ENCODE data around the gene NFE2L1.
A peak's percentile ranks its signal among the peaks of the same experiment; 100 is the strongest.
"Not testable (repeated sequence)": the region's sequence is repeated elsewhere in the genome, so short reads cannot be mapped to it uniquely, and the experiment has no call there.

Gene NFE2L1

DNA sequence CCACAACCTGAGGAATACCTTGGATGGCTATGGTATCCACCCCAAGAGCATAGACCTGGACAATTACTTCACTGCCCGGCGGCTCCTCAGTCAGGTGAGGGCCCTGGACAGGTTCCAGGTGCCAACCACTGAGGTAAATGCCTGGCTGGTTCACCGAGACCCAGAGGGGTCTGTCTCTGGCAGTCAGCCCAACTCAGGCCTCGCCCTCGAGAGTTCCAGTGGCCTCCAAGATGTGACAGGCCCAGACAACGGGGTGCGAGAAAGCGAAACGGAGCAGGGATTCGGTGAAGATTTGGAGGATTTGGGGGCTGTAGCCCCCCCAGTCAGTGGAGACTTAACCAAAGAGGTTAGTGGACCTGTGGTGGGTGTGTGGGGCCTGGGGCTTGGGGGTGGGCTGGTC lies 3.1 kb downstream of the NFE2L1 start:
- no peak for DNase-seq

DNA sequence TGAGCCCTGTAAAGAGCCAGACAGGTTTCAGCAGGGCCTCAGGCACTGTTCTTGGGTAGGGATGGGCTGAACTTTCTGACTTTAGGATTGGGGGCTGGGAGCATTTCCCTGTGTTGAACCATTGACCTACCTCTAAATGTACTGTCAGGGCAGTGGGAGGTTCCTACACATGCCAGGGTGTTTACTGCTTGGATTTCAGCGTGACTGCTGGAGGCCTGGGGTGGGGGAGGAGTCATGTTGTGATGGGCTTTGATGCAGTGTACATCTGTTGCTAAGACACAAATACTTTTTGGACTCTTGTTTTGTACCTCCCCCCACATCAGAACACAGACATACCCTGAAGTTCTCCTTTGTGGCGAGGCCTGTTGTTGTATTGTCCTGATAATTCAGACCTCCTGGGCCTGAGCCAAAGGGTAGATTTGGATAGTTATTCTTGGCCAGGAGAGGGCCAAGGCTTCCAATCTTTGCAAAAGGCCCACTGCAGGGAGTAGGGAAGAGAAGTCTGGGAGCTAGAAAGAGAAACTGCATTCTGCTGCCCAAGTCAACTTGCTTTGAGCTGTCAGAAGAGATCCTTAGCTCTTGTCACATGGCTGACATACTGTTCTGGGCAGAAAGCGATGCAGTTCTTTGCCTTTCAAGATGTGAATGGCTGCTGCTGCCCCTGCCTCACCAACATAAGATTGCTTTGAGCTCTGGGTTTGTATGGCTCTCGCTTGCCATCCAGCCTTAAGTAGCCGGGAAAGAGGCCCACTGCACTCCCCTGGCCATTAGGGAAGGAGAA lies 3.7 kb downstream of the NFE2L1 start:
- no peak for DNase-seq

DNA sequence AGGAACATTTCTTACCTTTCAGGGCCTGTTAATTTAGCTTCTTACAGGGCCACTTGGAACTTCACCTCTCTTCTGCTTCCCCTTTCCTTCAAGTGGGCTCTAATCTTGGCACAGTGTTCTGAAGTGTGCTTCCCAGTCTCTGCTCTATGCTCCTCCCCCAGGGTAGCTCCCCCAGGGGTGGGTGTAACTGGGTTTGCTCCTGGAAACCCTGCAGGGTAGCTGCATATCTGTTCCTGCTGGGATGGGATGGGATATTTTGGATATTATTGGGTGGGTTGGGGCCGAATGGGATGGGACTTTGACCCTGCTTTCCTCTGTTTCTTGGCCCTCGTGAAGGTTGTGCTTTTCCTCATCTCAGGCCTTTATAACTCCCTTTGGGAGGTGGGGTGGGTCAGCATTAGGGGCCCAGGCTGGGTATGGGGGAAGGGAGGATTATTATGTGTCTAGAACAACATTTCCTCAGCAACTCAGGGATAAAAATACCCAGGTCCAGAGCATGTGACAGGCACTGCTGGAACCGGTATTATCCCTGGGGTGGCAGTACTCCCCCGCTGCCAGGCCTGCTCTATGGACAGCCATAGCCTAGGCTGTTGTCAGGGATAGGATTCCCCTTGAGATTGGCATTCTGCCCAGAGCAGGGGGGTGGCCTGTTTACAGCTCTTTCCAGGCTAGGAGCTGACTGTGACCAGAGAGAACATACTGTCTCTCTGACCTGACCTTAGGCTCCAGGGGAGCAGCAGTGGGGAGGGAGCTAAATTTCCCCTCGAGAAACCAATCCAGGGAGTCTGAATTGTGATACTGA lies 5.0 kb downstream of the NFE2L1 start:
- DNase-seq: no peak

DNA sequence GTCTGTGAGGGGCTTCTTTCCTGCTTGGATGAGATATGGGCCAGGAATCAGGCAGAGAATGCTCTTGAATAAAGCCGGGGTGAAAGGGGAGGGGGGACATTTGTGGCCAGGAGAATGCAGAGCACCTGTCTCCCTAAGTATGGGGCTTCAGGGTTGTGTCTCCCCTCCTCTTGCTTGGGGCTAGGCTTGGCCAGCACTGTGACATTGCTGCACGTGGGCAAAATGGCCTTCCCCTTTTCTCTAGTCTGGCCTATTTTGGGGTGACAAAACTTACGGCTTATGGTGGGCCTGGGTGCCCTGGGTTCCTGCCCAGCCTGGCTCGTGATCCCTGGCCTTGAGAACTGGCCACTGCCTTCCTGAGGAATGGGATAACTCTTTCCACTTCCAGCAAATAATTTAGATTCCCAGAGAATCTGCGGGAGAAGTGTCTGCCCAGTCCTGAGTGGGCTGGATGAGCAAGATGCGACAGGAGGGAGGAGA lies 5.6 kb downstream of the NFE2L1 start:
- DNase-seq: no peak

DNA sequence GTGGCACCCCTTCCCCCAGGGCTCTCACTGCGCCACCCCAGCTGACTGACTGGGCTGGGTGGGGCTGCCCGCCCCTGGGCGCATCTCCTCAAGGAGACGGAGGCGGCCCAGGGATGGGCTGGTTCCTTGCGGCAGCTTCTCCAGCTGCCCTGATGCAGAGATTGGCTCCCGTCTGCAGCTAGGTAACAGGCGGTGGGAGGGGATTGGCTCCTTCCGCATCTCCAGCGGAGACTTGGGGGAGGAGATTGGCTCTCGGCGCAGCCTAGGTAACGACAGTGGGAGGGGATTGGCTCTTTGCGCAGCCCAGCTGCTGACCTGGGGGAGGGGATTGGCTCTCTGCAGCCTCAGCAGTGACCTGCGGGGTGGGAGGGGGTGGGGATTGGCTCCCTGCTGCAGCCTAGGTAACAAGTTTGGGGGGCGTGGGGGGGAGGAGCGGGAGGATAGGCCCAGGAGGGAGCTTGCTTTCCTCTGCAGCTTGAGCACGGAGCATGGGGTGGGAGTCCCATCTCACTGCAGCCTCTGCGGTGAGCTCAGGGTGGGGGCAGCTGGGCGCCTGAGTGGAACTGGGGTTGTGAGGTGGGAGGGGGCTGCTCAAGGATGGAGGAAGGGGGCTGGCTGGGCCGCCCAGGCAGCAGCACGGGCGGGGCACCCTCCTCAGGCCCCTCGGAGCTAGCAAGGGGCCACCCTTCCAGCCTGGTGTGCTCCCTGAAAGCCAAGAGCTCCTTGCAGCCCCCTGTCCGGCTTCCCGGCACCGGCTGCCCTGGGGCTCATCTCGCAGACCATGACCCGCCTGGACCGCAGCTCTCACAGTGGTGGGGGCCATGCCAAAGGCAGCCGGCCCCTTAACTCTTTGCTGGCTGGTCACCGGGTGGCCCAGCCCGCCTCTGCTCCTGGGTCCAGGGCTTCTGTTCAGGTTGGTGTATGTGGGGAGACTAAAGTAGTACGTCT lies 6.4 kb downstream of the NFE2L1 start:
- DNase-seq: no peak

DNA sequence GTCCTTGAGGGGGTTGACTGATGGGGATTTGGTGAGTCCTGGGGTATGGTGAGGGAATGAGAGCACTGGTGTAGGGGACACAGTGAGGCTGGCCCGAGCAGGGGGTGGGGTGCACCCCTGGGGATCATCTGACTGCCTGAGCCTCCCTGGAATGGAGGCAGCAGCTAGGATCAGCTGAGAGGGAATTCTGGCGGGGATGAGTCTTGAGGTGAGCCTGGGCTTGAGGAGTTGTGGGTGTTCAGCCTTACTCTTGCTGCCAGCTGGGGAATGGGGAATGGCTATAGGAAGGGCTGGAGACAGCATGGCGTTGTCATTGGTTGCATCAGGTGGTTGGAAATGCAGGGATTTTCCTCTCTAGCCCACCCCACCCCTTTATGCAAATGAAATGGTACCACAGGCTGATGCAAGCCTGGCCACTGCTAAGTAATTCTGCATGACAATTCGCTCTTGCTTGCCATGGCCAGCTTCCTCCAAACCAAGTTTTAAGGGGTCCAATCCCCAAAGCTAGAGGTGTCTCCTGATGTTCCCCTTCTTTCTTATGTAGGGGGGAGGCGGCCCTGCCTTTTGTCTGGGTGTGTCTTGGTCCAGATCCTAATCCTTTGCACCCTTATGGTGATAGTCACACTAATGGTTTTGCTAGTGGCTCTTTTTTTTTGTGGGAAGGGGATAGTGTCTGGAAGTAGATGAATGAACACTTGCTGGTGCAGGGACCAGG lies 7.5 kb downstream of the NFE2L1 start:
- DNase-seq: peak; percentile 25

DNA sequence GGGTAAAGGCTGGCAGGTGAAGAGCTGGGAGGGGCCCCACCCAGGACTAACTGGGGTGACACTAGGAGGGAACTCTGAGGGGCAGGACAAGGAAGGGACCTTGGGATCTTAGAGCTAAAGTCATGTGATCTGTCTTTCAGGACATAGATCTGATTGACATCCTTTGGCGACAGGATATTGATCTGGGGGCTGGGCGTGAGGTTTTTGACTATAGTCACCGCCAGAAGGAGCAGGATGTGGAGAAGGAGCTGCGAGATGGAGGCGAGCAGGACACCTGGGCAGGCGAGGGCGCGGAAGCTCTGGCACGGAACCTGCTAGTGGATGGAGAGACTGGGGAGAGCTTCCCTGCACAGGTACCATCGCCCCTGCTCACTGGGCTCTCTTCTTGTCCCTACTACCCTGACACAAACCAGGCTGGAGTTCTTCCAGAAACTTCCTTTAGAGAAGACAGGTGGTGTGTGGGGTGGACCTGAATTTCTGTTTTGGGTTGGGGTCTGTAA lies 8.1 kb downstream of the NFE2L1 start:
- no peak for DNase-seq

DNA sequence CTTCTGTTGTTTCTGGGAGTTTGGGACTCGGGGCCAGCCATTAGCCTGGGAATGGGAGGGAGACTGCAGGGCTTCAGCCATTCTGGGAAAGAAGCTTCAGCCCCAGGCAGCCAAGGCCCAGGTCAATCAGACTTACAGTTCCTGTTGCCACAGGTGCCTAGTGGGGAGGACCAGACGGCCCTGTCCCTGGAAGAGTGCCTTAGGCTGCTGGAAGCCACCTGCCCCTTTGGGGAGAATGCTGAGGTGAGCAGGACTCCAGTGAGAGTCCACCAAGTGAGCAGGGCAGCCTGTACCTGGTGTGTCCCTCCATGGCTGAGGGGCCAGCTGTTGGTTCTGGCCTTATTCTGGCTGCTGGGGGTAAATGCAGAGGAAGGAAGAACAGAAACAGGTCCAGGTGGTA lies 8.7 kb downstream of the NFE2L1 start:
- DNase-seq: no peak

DNA sequence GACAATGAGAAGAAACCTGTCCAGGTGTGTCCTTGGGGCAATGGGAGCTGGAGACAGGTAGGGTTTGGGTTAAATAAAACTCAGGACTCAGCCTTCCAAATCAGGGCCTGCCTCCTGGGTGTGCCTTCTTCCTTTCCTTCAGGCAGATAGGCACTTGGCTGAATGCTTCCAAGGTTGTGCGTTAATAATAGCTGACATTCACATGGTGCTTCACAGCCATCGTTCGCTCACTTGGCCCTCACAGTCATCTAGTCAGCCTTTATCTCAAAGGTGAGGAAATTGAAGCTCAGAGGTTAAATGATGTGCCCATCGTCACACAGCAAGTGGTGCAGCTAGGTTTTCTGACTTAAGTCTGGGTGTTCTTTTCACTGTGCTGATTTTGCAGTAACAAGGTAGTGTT lies 9.5 kb downstream of the NFE2L1 start:
- DNase-seq: no peak

DNA sequence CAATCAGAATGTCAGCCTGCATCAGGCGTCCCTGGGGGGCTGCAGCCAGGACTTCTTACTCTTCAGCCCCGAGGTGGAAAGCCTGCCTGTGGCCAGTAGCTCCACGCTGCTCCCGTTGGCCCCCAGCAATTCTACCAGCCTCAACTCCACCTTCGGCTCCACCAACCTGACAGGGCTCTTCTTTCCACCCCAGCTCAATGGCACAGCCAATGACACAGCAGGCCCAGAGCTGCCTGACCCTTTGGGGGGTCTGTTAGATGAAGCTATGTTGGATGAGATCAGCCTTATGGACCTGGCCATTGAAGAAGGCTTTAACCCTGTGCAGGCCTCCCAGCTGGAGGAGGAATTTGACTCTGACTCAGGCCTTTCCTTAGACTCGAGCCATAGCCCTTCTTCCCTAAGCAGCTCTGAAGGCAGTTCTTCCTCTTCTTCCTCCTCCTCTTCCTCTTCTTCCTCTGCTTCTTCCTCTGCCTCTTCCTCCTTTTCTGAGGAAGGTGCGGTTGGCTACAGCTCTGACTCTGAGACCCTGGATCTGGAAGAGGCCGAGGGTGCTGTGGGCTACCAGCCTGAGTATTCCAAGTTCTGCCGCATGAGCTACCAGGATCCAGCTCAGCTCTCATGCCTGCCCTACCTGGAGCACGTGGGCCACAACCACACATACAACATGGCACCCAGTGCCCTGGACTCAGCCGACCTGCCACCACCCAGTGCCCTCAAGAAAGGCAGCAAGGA lies 10.4 kb downstream of the NFE2L1 start:
- no peak for DNase-seq

DNA sequence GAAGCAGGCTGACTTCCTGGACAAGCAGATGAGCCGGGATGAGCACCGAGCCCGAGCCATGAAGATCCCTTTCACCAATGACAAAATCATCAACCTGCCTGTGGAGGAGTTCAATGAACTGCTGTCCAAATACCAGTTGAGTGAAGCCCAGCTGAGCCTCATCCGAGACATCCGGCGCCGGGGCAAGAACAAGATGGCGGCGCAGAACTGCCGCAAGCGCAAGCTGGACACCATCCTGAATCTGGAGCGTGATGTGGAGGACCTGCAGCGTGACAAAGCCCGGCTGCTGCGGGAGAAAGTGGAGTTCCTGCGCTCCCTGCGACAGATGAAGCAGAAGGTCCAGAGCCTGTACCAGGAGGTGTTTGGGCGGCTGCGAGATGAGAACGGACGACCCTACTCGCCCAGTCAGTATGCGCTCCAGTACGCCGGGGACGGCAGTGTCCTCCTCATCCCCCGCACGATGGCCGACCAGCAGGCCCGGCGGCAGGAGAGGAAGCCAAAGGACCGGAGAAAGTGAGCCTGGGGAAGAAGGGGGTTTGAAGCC lies 11.0 kb downstream of the NFE2L1 start:
- DNase-seq: no peak

DNA sequence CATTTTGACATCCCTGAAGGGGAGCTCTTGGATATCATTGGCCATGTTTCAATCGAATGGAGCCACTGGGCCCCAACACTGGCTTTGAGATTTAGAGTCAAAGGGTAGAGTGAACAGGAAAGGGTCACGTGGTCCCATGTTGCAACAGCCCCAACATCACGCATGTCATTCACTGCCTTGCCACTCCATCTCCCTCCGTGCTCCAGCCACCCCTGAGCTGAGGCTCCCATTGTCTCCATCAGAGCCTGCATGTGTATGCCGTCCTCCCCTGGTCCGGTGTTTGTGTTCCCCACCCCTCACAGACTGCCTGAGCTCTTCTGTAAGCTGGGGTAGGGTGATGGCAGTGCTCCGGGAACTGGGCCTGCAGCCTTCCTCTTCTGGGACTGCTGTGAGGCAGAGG lies 12.1 kb downstream of the NFE2L1 start:
- DNase-seq: no peak

DNA sequence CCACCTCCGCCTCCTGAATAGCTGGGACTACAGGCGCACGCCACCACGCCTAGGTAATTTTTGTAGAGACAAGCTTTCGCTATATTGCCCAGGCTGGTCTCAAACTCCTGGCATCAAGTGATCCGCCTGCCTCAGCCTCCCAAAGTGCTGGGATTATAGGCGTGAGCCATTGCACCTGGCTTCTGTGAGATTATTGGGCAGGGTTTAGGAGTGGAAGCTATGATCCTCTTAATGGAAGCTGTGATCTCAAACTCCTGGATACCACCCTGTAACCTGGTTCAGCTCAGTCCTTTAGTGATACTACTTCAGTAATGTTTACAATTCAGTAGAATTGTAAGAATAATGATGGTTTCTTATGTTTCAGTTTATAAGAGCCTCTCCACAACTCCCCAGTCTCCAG lies 14.1 kb downstream of the NFE2L1 start:
- no peak for DNase-seq

DNA sequence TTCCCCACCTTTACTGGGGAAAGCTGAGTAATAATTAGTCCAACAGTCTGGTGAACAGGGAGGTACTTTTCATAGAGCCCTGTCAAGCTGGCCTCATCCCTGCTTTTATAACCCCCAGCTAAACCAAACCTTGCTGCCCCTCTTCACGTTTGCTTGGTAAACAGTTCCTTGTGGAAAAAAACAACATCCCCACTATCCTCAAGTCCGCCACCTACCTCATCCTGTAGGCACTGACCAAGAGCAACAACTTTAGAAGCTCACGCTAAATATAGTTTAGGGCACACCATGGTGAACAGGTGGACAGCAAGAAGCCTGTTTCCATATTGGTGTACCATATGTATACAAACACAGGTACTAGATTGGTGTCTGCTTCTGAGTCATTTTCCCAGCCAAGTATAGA lies 16.5 kb downstream of the NFE2L1 start:
- no peak for DNase-seq

DNA sequence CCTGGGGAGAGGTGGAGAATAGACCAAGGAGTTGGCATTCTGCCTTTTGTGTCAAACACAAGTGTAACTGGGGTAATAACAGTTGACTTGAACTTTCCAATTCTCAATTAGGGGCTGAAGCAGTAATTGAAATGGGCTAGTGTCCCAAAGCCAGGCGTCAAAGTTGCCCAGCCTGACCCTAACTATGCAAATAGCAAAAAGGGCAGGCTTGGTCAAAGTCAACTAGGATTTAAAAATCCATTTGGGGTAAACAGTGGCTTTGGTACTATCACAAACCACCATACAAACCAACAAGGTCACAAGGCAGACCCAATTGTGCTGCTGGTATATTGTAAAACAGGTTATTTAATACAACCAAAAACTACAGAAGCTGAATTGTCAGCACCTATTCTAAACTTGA lies 18.0 kb downstream of the NFE2L1 start:
- no peak for DNase-seq

DNA sequence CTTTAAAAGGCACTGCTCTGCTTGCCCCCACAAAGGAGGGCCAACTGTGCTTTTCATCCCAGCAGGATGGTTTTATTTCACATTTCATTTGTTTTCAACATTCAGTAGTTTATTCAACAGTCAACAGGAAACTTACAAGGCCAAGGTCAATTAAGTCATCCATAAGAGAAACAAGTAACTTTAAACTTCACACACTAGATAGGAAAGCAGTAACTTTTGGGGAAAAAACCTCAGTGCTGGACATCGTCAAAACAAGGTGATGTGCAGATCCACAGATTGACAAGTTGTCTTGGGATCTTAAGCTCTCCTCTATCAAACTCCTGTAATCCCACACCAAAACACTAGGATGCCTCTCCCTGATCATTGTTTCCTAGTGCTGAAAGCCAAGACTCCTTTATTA lies 18.5 kb downstream of the NFE2L1 start:
- no peak for DNase-seq

DNA sequence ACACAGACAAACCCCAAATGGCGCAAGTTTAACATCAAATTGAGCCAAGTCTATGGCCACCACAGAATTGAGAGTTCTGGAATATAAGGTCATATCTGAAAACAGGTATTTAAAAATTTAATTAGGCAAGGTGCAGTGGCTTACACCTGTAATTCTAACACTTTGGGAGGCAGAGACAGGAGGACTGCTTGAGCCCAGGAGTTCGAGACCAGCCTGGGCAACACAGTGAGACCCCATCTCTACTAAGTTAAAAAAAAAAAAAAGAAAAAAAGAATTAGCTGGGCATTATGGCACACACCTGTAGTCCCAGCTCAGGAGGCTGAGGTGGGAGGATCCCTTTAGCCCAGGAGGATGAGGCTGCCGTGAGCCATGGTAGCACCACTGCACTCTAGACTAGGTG lies 19.1 kb downstream of the NFE2L1 start:
- DNase-seq: no peak

DNA sequence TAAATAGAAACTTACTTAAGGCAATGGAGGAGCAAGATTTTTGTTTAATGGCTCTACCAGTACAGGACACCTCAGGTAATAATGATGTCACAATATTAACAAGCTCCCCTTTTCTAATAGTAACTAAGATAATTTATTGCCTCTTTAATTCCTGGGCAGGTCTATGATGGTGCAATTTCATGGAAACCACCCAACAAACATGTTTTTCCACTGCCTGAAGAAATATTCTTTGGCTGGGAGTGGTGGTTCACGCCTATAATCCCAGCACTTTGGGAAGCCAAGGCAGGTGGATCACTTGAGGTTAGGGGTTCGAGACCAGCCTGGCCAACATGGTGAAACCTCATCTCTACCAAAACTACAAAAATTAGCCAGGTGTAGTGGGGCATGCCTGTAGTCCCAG lies 19.6 kb downstream of the NFE2L1 start:
- not testable (repeated sequence) for DNase-seq

DNA sequence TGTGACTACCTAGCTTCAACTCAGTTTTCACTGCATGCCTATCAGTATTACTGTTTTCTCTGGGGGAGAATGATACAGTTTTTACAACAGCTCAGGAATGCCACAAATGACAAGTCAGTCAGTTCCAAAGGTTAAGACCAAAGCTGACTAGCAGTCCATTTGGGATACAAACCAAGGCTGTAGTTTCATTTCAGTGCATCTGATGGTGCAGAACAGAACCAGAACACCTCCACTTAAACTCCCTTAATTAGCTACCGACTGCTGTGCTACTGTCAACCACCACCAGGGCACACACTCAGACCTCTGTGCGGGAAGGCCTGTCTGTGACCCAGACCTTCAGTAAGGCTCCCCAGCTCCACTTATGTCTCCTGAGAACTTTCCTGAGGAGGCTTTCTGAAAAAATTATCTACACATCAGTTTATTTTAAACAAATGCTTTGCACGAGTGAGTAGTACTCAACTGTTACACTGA lies 20.4 kb downstream of the NFE2L1 start:
- no peak for DNase-seq

DNA sequence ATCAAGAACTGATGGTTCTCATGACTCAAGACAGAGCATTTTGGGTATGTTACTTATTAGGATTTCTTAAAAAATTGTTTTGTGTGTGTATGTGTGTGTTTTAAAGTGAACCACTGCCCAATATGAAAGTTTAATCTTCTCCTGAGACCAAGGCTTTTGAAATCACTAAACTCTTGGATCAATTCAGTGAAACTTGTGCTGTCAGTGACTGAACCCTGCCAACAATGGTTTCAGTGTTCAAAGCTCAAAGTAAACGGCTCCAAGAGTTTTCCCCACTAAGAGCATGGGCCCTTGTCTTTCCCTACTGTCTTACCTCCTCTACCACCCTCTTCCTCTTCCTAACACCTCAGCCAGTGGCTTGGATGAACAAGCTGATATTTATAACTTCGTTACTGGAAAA lies 22.0 kb downstream of the NFE2L1 start:
- DNase-seq: no peak

DNA sequence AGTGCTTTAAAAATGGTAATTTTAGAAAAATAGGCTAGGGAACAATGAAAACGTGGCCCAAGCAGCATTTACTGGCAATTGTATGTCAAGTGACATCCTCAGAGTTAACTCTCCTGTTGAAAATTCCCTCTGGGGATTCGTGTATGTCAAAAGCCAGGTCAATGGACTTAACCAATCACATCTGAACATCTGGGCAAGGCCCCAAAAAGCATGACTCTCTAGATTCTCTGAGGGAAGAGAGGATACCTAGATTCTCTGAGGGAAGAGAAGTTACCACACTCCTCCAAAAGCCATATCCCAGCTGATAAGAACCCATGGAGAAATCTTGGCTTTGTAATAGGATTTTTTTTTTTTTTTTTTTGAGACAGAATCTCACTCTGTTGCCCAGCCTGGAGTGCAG lies 23.5 kb downstream of the NFE2L1 start:
- no peak for DNase-seq

Data from stimulated activated CD4-positive, alpha-beta T cell treated with anti-CD3 and anti-CD28 coated beads, Interleukin-4, amount 100 ng/mL, for 1 hour (primary cell).